GM12878 (cell line): ENCODE data around the gene GSTM5. TPM values are rescaled to one million over a fixed set of nuclear protein-coding genes. Genes with fewer than 3 reads are reported as not detected.

Experiments used
- ATAC-seq: fragments of 200-7000 bp; cut with Tn5 transposase; 3 replicates; pipeline ENCODE4 v1.9.1; 2020; ENCODE audit warnings: mild to moderate bottlenecking, moderate library complexity
- BruUV-seq: library from RNA; stranded (reverse); fragments of 400-500 nt; replicated peaks from 2 replicates; lab custom pipeline; 2021; lab: Mats Ljungman, UMichigan
- CTCF ChIA-PET: fragments of 300-600 bp; sonication (Branson Sonifier 250); formaldehyde crosslinking; extraction: SDS; loops from one replicate; lab custom pipeline; 2021; ENCODE audit warnings: inconsistent platforms; lab: Yijun Ruan, JAX
- POLR2A ChIA-PET: fragments of 350-600 bp; formaldehyde crosslinking; extraction: SDS; loops from one replicate; lab custom pipeline; 2021; ENCODE audit warnings: inconsistent platforms; lab: Charles Lee
- RAD21 ChIA-PET: fragments of 300-600 bp; sonication (Branson Sonifier 250); formaldehyde crosslinking; loops from one replicate; lab custom pipeline; 2023; ENCODE audit warnings: antibody characterized with exemption; ENCODE audit not compliant: unreplicated experiment; lab: Charles Lee
- SMC1A ChIA-PET: fragments of 300-600 bp; sonication (Branson Sonifier 250); formaldehyde crosslinking; loops from one replicate; lab custom pipeline; 2023; ENCODE audit not compliant: unreplicated experiment, uncharacterized antibody; lab: Charles Lee
- DNase-seq: peaks from one replicate; pipeline ENCODE4 v3.0.0-alpha.2; 2011; ENCODE audit warnings: low read depth, low spot score
- FAIRE-seq: peaks from 3 replicates; lab custom pipeline; 2011; peaks lifted over from hg19 to GRCh38; lab: Jason Lieb, UNC
- H2AFZ ChIP-seq: 2 replicates; pipeline ENCODE4 v1.6.0; 2011; ENCODE audit warnings: low read depth, low read length, control low read depth; ENCODE audit not compliant: control insufficient read depth
- H3K27ac ChIP-seq: 2 replicates; pipeline ENCODE4 v1.5.1; 2011; ENCODE audit warnings: control low read depth; ENCODE audit not compliant: control insufficient read depth, insufficient read depth
- H3K27me3 ChIP-seq, 2 experiments: replicated peaks in 1 of 2; 2 replicates each; pipeline versions ENCODE4 v1.6.0 to v1.6.1; 2011; ENCODE audit warnings: low read length in 1 of 2; ENCODE audit not compliant: control insufficient read depth in 2 of 2, insufficient read depth in 2 of 2
- H3K36me3 ChIP-seq, 2 experiments: 2 replicates each; pipeline ENCODE4 v1.5.1; 2011; ENCODE audit warnings: low read length in 1 of 2; ENCODE audit not compliant: control insufficient read depth in 2 of 2, insufficient read depth in 2 of 2
- H3K4me1 ChIP-seq: 2 replicates; pipeline ENCODE4 v1.6.1; 2011; ENCODE audit warnings: mild to moderate bottlenecking, low read length, moderate library complexity, mixed read lengths; ENCODE audit not compliant: control insufficient read depth, insufficient read depth
- H3K4me2 ChIP-seq: 2 replicates; pipeline ENCODE4 v1.6.0; 2011; ENCODE audit warnings: control low read depth; ENCODE audit not compliant: control insufficient read depth, insufficient read depth
- H3K4me3 ChIP-seq: fragments of 200-600 bp; sonication (generic); 2 replicates; pipeline ENCODE4 v1.5.1; 2016
- H3K79me2 ChIP-seq: 2 replicates; pipeline ENCODE4 v1.6.0; 2011; ENCODE audit warnings: low read length; ENCODE audit not compliant: control insufficient read depth, insufficient read depth
- H3K9ac ChIP-seq: 2 replicates; pipeline ENCODE4 v1.8.0; 2011; ENCODE audit warnings: low read length, control low read depth, mixed read lengths; ENCODE audit not compliant: control insufficient read depth, insufficient read depth
- H3K9me3 ChIP-seq: replicated peaks from 3 replicates; pipeline ENCODE4 v1.5.1; 2011; ENCODE audit warnings: mild to moderate bottlenecking, low read length; ENCODE audit not compliant: control insufficient read depth, insufficient read depth
- H4K20me1 ChIP-seq: 2 replicates; pipeline ENCODE4 v1.6.0; 2011; ENCODE audit not compliant: control insufficient read depth, insufficient read depth
- FOXK2 ChIP-seq: fragments of 450-650 bp; IDR thresholded peaks from 2 replicates; pipeline ENCODE4 v1.6.1; 2017; ENCODE audit warnings: mild to moderate bottlenecking, moderate library complexity
- NFIC ChIP-seq: IDR thresholded peaks from 2 replicates; pipeline ENCODE4 v1.6.1; 2012; ENCODE audit warnings: low read depth, mild to moderate bottlenecking, inconsistent platforms, low read length, moderate library complexity
- NR2F1 ChIP-seq: fragments of 450-650 bp; conservative IDR thresholded peaks from 2 replicates; pipeline ENCODE4 v1.6.1; 2017; ENCODE audit warnings: mild to moderate bottlenecking
- PAX5 ChIP-seq: IDR thresholded peaks from 2 replicates; pipeline ENCODE4 v1.6.1; 2011; ENCODE audit warnings: low read depth, low read length, borderline replicate concordance
- SRF ChIP-seq, 2 experiments: IDR thresholded peaks; 2 replicates each; pipeline ENCODE4 v1.6.1; 2011; ENCODE audit warnings: low read depth in 2 of 2, low read length in 2 of 2, mild to moderate bottlenecking in 1 of 2, moderate library complexity in 1 of 2
- TCF7 ChIP-seq: IDR thresholded peaks from 2 replicates; pipeline ENCODE4 v1.6.1; 2014; ENCODE audit warnings: antibody characterized with exemption, borderline replicate concordance
- WGBS: methylation state at CpG from one replicate; pipeline ENCODE4 v1.1.6; 2016; ENCODE audit warnings: low lambda C conversion rate; ENCODE audit not compliant: insufficient replicate concordance, insufficient coverage; ENCODE audit errors: missing lambda C conversion rate; 5-methylcytosine and 5-hydroxymethylcytosine counted together
- in situ Hi-C: fragments of 300-500 bp; cut with MboI; formaldehyde crosslinking; loops from 9 replicates; pipeline ENCODE4 v1.14.3; 2018; ENCODE audit warnings: mixed read lengths
- intact Hi-C: fragments of 100-400 bp; cut with micrococcal nuclease; formaldehyde crosslinking; loops from one replicate; pipeline ENCODE4 v1.14.2; 2022; ENCODE audit not compliant: unreplicated experiment
- polyA plus RNA-seq, 11 experiments: library from polyadenylated mRNA; depleted of rRNA in 4 of 11; unstranded in 6 of 11; stranded (reverse) in 5 of 11; fragments of >200 nt; fragmentation: Nextera tagmentation in 4 of 11; fragmentation: Illumina TruSeq in 1 of 11; extraction: Ambion mirVana in 4 of 11; extraction: Trizol in 1 of 11; gene quantifications; 1 replicate in 1 of 11; 2 replicates in 10 of 11; pipeline versions ENCODE4 v1.2.1 to v1.2.3, GENCODE V29; 2011 to 2016; ENCODE audit warnings: inconsistent platforms in 2 of 11, missing spikeins in 2 of 11, low read depth in 1 of 11
- total RNA-seq, 4 experiments: library from RNA; depleted of rRNA in 3 of 4; stranded (reverse); fragments of >200 nt in 3 of 4; fragmentation: Illumina TruSeq in 1 of 4; extraction: Trizol in 1 of 4; gene quantifications; 2 replicates each; pipeline versions ENCODE4 v1.2.1 to v1.2.3, GENCODE V29; 2013 to 2021
- TF ChIP-seq, protein P1 (sequence below): fragments of 450-650 bp; IDR thresholded peaks from 2 replicates; pipeline ENCODE4 v1.6.1; 2017; ENCODE audit warnings: mild to moderate bottlenecking, moderate library complexity
- TF ChIP-seq, protein P2 (sequence below): fragments of 450-650 bp; IDR thresholded peaks from 2 replicates; pipeline ENCODE4 v1.6.1; 2018; ENCODE audit warnings: mild to moderate bottlenecking, low read depth, moderate library complexity; ENCODE audit not compliant: partially characterized antibody
- TF ChIP-seq, protein P3 (sequence below): fragments of 450-650 bp; IDR thresholded peaks from 2 replicates; pipeline ENCODE4 v1.6.1; 2017; ENCODE audit warnings: antibody characterized with exemption, mild to moderate bottlenecking, moderate library complexity

GSTM5 gene
- total and polyA plus RNA-seq, 10 of the 15 experiments (the other 5 are each of a cell fraction or from before 2014, with no cell fraction given), result 0.10 to 0.37 (median 0.26) TPM; not detected in 1

- FAIRE-seq (no peak), ATAC-seq (no peak), DNase-seq (no peak)
- POLR2A ChIA-PET, result no interaction called here
- H3K27me3 ChIP-seq, result no peaks in the 10 kb centered on the region
- H3K9ac ChIP-seq, result no peak overlapping the region
- H3K4me2 ChIP-seq, result no peak overlapping the region
- no TSS peak for BruUV-seq
- H3K36me3 ChIP-seq, result no peaks in the 10 kb centered on the region
- H3K79me2 ChIP-seq, result no peaks in the 10 kb centered on the region
- no peaks in the 10 kb centered on the region for H3K9me3 ChIP-seq
- WGBS, result 73% methylated on average over 3 of the region's 3 CpGs
- intact Hi-C loops, result no loop called here
- RAD21 ChIA-PET, result no interaction called here
- in situ Hi-C loops, result no loop called here
- H3K4me1 ChIP-seq, result no peaks in the 10 kb centered on the region
- TF ChIP-seq PAX5, result no peak
- TF ChIP-seq, protein P1, sequence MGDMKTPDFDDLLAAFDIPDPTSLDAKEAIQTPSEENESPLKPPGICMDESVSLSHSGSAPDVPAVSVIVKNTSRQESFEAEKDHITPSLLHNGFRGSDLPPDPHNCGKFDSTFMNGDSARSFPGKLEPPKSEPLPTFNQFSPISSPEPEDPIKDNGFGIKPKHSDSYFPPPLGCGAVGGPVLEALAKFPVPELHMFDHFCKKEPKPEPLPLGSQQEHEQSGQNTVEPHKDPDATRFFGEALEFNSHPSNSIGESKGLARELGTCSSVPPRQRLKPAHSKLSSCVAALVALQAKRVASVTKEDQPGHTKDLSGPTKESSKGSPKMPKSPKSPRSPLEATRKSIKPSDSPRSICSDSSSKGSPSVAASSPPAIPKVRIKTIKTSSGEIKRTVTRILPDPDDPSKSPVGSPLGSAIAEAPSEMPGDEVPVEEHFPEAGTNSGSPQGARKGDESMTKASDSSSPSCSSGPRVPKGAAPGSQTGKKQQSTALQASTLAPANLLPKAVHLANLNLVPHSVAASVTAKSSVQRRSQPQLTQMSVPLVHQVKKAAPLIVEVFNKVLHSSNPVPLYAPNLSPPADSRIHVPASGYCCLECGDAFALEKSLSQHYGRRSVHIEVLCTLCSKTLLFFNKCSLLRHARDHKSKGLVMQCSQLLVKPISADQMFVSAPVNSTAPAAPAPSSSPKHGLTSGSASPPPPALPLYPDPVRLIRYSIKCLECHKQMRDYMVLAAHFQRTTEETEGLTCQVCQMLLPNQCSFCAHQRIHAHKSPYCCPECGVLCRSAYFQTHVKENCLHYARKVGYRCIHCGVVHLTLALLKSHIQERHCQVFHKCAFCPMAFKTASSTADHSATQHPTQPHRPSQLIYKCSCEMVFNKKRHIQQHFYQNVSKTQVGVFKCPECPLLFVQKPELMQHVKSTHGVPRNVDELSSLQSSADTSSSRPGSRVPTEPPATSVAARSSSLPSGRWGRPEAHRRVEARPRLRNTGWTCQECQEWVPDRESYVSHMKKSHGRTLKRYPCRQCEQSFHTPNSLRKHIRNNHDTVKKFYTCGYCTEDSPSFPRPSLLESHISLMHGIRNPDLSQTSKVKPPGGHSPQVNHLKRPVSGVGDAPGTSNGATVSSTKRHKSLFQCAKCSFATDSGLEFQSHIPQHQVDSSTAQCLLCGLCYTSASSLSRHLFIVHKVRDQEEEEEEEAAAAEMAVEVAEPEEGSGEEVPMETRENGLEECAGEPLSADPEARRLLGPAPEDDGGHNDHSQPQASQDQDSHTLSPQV, result no peak
- no peak for TF ChIP-seq SRF (IDR thresholded peaks at IDR 0.05; ENCODE audit: low read depth in 2 of 2, low read length in 2 of 2)
- TF ChIP-seq, protein P2, sequence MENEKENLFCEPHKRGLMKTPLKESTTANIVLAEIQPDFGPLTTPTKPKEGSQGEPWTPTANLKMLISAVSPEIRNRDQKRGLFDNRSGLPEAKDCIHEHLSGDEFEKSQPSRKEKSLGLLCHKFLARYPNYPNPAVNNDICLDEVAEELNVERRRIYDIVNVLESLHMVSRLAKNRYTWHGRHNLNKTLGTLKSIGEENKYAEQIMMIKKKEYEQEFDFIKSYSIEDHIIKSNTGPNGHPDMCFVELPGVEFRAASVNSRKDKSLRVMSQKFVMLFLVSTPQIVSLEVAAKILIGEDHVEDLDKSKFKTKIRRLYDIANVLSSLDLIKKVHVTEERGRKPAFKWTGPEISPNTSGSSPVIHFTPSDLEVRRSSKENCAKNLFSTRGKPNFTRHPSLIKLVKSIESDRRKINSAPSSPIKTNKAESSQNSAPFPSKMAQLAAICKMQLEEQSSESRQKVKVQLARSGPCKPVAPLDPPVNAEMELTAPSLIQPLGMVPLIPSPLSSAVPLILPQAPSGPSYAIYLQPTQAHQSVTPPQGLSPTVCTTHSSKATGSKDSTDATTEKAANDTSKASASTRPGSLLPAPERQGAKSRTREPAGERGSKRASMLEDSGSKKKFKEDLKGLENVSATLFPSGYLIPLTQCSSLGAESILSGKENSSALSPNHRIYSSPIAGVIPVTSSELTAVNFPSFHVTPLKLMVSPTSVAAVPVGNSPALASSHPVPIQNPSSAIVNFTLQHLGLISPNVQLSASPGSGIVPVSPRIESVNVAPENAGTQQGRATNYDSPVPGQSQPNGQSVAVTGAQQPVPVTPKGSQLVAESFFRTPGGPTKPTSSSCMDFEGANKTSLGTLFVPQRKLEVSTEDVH, result no peak
- TF ChIP-seq TCF7, result no peak
- no peak for TF ChIP-seq NR2F1
- TF ChIP-seq, protein P3, sequence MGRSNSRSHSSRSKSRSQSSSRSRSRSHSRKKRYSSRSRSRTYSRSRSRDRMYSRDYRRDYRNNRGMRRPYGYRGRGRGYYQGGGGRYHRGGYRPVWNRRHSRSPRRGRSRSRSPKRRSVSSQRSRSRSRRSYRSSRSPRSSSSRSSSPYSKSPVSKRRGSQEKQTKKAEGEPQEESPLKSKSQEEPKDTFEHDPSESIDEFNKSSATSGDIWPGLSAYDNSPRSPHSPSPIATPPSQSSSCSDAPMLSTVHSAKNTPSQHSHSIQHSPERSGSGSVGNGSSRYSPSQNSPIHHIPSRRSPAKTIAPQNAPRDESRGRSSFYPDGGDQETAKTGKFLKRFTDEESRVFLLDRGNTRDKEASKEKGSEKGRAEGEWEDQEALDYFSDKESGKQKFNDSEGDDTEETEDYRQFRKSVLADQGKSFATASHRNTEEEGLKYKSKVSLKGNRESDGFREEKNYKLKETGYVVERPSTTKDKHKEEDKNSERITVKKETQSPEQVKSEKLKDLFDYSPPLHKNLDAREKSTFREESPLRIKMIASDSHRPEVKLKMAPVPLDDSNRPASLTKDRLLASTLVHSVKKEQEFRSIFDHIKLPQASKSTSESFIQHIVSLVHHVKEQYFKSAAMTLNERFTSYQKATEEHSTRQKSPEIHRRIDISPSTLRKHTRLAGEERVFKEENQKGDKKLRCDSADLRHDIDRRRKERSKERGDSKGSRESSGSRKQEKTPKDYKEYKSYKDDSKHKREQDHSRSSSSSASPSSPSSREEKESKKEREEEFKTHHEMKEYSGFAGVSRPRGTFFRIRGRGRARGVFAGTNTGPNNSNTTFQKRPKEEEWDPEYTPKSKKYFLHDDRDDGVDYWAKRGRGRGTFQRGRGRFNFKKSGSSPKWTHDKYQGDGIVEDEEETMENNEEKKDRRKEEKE, result no peak
- TF ChIP-seq NFIC, result no peak
- TF ChIP-seq FOXK2, result no peak
- H2AFZ ChIP-seq, result no peak overlapping the region
- SMC1A ChIA-PET, result no interaction called here
- H3K4me3 ChIP-seq, result no peak overlapping the region
- no peak overlapping the region for H3K27ac ChIP-seq
- CTCF ChIA-PET, result no interaction called here
- no peaks in the 10 kb centered on the region for H4K20me1 ChIP-seq
These were observed 34.6 kb upstream of the GSTM5 start for GRCh38 chr1:109677459-109677858.
